HL-60 (cell line): Measurements from ENCODE around the gene PIMREG.

Experiments used
- CTCF ChIP-seq: IDR thresholded peaks from one replicate; pipeline ENCODE4 v1.5.1; 2011; ENCODE audit warnings: low read length, control low read depth, inconsistent platforms; ENCODE audit not compliant: insufficient read depth
- POLR2AphosphoS5 ChIP-seq: IDR thresholded peaks from 2 replicates; pipeline ENCODE4 v1.6.1; 2012; ENCODE audit warnings: low read depth

GRCh38 chr17:6422654-6423241 is 21.5 kb upstream of the PIMREG start:
- no peak for TF ChIP-seq CTCF
- no peak for TF ChIP-seq POLR2AphosphoS5
